DND-41 (cell line): Measurements from ENCODE around the gene PPFIA2.

Source experiments
- CTCF ChIP-seq: IDR thresholded peaks from 2 replicates; pipeline ENCODE4 v1.5.1; 2012; ENCODE audit warnings: borderline replicate concordance, low read length, moderate library complexity, mild to moderate bottlenecking; ENCODE audit not compliant: poor library complexity, severe bottlenecking; ENCODE audit errors: extremely low read depth
- EZH2 ChIP-seq: IDR thresholded peaks from 3 replicates; pipeline ENCODE4 v1.6.1; 2012; ENCODE audit warnings: borderline replicate concordance, low read depth, mild to moderate bottlenecking, moderate library complexity, low read length, inconsistent platforms; ENCODE audit not compliant: severe bottlenecking

GRCh38 chr12:81253360-81253759 lies 505.8 kb downstream of the PPFIA2 start:
- TF ChIP-seq CTCF (no peak), EZH2 (no peak)
